HG03159 (cell line): ENCODE data around the gene TMCC3.
"Not testable (repeated sequence)": the region's sequence is repeated elsewhere in the genome, so short reads cannot be mapped to it uniquely, and the experiment has no call there.

ENCODE experiments used
- ATAC-seq: cut with Tn5 transposase; IDR thresholded peaks from one replicate; pipeline ENCODE4 v1.9.1; 2021; ENCODE audit warnings: mild to moderate bottlenecking, moderate library complexity; ENCODE audit not compliant: unreplicated experiment

TMCC3 gene

DNA sequence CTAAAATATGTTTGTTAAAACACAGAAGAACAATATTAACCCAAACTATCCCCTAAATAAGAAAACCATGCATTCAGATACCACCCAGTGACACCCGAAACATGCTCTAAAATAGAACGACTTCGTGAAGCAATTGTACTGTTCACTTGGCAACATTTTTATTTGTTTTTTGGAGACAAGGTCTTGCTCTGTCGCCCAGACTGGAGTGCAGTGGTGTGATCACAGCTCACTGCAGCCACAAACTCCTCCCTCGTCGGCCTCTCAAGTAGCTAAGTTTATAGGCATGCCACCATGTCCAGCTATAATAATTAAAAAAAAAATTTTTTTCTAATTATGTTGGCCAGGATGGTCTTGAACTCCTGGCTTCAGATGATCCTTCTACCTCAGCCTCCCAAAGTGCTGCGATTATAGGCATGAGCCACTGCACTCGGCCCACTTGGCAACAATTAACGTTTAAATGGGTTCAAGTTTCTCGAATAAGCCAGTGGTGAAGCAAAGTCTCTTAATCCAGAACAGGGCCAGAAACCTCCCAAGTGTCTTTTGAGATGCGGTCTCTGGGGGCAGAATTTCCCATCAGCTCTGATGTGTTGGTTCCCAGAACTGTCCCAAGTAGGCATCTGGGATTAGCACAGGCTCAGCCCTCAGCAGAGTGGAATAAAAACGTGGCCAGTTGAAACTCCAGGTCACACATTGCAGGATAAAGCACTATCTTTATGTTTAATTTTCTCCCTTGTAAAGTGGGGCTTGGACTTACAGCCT lies 74.5 kb downstream of the TMCC3 start:
- no peak for ATAC-seq

DNA sequence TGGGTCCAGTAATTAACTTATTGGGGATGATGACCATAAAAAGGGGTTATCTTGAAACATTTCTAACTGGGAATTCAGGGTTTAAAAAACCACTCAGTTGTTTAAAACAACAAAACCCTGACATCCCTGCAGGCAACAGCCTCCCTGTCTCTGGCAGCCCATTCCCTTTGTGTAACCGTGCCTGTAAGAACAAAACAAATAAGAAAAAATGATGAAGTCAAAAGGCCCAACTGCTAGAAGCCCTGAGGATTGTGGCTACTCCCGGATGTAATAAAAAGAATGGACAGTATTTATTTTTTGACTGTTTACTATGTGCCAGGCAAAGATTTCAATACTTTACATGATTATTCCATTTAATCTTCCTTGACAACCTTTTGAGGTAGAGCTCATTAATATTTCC lies 75.3 kb downstream of the TMCC3 start:
- ATAC-seq: no peak

DNA sequence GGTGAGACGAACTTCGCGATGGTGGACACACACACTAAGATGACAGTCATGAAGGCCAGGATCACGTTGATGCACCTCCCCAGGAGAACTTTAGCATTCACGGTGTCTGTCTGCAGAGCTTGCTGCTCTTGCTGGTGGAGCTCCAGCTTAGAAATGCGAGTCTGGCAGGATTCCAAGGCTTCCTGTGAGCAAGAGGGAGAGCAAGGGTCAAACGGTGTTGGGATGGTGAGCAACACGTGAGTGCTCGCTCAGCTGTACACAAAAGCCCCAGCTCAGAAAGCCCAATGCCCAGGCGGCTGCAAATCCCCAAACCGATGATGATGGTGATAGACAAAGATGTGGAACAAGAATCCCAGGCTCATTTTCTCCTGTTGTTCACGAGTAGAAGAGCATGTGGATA lies 78.8 kb downstream of the TMCC3 start:
- no peak for ATAC-seq

DNA sequence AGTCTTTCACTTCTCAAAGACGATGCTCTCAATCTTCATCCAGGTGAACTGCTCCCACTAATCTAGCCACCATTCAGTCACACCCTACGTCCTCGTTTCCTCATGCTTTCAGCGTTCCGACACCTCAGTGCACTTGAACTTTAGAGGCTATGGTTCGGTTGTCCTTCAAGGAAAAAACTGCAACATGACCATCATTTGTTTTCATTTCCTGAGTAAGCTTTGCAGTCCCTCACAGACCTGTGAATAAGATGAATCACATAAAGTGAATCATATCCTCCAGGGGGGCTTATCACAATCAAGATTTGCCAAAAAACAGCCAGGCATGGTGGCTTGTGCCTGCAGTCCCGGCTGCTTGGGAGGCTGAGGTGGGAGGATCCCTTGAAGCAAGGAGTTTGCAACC lies 80.2 kb downstream of the TMCC3 start:
- no peak for ATAC-seq

DNA sequence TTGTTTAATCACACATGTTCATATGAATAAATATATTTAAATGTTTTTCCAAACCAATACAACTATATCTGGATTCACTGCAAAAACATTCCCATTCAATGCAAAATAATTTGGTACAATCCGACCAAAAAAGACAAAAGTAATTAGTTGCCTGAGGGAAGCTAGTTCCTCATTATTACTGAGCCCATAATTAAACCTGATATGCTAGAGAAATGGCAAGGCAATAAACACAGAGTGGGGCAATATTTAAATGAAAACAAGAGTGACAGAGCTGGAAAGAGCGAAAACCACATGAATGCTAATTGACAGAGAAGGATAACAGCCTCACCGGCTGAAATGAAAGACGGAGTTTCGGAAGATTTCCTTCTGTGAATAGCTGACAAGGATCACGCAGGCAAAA lies 82.6 kb downstream of the TMCC3 start:
- ATAC-seq: no peak

DNA sequence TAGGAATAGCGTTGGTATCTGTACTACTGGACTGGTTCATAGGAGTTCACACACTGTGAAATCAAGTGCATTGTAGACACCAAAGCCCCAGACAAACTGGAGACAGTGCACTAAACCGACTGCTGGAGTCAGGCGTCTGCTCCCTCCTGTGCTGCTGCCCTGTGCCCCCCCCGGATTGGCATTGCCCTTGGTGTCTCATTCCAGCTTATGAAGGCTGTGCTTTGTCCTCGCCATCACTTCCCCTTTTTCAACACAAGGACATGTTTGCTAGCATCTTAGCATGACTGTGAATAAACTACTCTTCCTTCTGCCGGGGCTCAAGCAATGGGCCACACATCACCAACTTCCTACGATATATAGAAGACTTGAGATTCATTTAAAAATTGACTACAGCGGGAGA lies 84.0 kb downstream of the TMCC3 start:
- no peak for ATAC-seq

DNA sequence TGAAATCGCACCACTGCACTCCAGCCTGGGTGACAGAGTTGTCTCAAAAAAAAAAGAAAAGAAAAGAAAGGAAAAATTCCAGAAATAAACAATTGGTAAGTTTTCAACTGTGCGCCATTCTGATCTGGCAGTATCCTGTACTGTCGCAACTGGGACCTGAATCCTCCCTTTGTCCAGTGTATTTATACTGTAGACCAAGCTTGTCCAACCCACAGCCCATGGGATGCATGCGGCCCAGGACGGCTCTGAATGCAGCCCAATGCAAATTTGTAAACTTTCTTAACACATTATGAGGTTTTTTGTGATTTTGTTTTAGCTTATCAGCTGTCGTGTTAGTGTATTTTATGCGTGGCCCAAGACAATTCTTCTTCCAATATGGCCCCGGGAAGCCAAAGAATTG lies 84.7 kb downstream of the TMCC3 start:
- ATAC-seq: no peak

DNA sequence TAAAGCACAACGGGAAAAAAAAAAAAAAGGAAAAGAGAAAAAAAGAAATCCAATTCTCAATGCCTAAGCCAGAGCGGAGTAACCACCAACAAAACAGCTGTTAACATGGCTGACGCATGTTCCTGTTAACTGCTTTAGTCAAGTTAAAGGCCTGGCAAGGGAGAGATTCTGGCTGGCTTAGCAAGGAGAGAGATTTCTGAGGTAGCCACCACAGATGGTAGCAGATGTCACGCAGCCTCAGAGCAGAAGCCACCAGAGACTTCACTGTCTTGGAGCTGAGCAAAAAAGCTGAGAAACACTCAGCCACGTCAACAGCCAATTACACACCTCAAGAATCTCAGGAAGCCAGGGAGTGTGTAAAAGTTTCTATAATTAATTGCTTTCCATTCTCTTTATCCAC lies 87.1 kb downstream of the TMCC3 start:
- ATAC-seq: no peak

DNA sequence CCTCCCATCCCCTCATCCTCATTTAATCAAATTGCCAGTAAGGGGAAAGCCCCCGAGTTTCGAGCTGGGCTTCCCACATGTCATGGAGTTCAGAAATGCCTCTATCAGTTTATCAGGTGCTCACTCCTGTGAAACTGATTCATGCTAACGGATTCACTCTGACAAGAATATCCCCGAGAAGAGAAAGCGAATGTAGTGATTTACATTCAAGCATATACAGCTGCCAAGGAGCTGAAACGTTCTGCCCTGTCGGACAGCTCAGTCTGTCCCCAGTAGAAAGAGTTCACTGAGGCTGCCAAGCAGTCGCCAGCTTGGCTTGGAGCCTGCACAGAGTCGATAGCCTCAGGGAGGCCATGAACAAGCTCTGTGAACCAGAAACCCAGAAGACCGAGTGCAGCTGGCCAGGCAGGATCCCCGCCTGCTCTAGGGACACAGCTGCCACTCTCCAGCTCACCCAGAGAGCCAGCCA lies 88.4 kb downstream of the TMCC3 start:
- peak; percentile 77 for ATAC-seq

DNA sequence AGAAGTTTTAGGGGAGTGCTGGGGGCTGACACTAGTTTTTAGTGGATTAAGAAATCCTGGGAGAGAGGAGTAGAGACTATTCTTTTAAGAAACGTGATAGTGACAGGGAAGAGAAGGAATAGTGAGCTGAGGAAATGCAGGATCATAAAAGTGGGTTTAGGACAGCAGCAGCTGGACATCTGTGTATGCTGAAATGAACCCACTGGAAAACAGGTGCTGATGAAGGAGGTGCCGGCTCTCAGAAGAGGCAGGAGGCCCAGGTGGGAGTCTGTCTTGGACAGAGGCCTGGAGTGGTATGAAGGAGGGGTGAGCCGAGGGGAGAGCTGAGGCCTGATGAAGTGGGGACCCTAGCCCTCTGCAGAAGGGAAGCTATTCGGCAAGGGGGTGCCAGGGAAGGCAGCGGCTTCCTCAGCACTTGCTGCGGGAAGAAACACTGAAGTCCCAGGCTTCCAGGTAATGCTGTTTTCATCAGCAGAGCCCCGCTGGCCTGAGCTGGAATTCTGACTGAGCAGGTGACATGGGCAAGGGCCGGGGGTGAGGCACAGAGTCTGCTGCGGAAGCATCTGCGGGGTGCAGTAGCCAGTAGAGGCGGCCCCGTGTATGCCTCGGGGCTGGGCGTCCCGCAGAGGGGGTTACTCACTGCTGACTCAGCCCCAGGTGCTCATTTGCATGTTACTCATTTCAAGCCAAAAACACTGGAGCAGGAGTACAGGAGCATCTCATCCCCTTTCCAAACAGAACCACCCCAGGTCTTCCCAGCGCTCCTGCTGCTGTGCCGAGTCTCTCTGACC lies 89.7 kb downstream of the TMCC3 start:
- ATAC-seq: peak; percentile 73

DNA sequence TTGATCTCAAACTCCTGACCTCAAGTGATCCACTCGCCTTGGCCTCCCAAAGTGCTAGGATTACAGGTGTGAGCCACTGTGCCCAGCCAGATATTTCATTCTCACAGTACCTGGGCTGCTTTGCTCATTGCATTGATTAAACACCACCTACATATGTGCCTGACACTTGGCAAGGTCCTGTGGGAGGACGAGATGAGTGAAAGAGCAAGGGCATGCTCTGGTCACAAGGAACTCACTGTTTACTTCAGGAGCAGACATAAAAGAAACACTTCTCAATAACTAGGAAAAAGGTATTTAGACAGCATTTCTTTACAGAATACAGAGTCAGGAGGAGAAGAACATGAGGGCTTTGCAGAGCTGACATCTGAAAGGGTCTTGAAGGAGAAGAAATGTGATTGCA lies 91.7 kb downstream of the TMCC3 start:
- ATAC-seq: no peak

DNA sequence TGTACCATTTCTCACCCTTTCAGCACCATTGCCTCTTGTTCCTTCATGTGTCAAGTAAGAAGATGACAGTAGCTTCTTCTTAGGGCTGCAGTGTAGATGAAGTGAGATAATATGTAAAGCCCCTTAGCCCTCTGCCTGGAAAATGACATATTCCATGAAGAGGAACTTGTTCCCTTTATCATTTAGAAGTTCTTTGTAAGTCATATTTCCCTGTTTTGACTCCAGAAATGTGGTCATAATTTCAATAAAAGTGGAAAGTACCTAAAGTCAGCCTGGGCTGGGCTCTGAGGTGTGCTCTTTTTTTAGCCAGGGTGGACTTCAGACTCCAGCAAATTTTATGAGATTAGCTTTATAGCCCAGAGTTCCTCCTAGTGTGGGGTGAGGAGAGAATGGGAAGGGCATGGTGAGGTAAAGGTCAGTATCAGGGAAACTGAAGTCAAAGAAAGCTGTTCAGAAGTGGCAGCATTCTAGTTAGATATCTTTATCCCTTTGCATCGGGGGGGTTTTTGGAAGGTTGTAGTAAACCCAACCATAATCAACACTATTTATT lies 92.5 kb downstream of the TMCC3 start:
- no peak for ATAC-seq

DNA sequence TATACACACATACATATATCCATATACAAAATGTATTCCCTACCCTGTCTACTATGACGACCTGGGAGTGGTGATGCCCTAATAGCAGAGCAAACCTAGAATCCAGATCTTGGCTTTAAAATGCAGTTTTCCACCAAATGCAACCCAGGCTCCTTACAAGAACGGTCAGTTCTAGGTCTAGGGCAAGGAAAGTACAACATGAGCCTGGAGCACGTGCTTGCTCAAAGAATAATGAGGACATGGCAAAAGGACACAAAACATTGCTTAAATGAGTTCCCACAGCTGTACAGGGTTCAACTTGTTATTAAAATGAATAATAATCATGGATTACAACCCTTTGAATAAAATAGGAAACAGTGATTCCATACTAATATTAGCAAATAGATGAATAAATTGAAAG lies 94.7 kb downstream of the TMCC3 start:
- no peak for ATAC-seq

DNA sequence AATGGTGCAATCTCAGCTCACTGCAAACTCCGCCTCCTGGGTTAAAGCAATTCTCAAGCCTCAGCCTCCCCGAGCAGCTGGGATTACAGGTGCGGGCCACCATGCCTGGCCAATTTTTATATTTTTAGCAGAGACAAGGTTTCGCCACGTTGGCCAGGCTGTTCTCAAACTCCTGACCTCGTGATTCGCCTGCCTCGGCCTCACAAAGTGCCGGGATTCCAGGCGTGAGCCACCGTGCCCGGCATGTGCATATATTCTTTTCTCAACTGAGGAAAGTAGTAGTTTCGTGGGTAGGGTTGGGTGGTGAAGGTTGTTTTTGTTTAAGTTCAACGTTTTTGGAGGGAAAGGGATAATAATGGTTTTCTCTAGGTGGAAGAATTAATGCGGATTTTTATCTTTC lies 96.5 kb downstream of the TMCC3 start:
- ATAC-seq: no peak

DNA sequence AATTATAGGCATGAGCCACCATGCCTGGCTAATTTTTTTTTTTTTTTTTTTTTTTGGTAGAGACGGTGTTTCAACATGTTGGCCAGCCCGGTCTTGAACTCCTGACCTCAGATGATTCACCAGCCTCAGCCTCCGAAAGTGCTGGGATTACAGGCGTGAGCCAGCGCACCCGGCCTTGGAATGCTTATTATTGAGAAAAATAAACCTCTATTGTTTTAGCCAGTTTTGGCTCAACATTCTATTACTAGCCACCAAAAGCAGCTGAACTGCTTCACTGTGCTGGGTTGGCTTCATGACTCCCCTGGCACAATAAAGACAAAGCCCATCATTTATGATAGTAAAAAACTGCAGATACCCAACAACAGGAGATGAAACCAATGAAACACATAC lies 97.2 kb downstream of the TMCC3 start:
- ATAC-seq: no peak

DNA sequence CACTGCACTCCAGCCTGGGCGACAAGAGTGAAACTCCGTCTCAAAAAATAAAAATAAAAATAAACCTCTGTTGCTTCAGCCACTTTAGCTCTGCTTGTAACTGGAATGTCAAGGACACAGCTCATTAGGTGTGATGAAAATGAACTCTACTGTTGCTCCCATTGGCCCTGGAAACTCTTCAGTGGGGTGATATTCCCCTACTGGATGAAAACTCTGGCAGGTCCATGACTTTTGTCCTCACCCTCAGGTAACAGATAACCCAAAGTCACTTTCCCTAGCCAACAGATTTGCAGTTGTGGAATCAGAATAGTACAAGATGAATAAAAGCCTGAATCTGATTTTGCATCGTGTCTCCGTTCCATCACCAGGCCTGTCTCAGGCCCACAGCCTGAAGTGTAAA lies 98.5 kb downstream of the TMCC3 start:
- no peak for ATAC-seq

DNA sequence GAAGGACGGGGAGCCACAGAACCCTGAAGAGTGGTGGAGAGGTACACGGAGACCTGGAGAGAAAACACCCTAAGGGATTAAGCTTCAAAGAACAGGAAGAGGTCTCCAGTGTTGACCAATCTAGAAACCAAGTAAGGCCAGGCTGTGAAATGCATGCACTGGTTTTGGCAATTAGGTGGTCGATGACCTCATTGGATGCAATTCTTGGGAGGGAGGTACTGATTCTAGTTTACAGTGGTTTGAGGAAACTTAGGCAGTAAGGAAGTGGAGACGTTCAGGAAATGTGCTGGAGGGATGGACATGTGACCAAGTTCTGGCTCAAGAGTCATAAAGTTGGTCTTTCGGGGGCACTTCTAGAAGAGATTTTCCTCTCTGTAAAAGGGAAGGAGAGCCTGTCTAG lies 99.4 kb downstream of the TMCC3 start:
- no peak for ATAC-seq

DNA sequence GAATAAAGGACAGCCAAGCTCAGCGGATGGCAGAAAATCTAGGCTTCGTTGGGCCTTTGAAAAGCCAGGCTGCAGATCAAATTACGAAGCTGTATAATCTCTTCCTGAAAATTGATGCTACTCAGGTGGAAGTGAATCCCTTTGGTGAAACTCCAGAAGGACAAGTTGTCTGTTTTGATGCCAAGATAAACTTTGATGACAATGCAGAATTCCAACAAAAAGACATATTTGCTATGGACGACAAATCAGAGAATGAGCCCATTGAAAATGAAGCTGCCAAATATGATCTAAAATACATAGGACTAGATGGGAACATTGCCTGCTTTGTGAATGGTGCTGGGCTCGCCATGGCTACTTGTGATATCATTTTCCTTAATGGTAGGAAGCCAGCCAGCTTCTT lies 101.5 kb downstream of the TMCC3 start:
- ATAC-seq: not testable (repeated sequence)

DNA sequence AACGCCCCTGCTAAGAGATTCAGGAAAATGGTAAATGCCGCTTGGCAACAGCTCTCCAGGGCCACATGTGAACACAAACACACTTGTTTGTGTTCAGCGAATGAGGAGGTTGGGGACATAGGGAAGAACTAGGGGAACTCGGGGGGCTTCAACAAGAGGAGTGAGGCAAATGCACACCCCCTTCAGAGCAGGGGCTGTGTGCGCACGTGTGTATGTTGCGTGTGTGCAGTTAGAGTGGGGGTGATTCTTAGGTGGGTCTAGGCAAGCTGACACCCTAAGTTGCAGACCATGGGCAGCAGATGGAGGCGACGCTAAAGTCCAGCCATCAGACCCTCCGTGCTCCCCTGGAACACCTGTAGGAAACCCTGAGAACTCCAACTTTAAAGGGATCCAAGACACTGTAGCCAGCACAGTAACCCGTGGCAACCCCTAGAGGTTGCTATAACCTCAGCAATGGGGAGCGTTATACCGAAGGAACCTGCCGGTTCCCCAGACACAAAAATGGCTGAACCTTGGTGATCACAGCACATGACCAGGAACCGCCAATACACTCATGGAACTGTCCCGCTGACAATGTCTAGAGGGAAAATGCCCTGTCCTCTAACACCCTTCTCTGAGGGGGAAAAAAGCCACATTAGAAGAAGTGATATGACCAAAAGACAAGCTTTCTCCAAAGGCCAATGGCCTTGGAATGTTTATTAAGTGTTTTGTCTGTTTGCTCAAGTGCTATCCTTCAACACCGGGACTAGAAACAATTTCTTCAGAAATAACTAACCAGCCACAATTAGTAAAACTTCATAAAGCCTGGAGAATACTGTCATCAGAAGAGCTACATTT lies 104.2 kb downstream of the TMCC3 start:
- no peak for ATAC-seq

DNA sequence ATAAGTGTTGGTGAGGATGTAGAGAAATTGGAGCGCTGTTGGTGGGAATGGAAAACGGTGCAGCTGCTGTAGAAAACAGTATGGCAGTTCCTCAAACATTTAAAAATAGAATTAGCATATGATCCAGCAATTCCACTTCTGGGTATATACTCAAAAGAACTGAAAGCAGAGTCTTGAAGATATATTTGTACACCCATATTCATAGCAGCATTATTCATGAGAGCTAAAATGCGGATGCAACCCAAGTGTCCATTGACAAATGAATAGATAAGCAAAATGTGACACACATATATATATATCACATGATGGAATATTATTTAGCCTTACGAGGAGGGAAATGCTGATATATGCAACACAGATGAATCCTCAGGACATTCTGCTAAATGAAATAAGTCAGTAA lies 106.0 kb downstream of the TMCC3 start:
- no peak for ATAC-seq

DNA sequence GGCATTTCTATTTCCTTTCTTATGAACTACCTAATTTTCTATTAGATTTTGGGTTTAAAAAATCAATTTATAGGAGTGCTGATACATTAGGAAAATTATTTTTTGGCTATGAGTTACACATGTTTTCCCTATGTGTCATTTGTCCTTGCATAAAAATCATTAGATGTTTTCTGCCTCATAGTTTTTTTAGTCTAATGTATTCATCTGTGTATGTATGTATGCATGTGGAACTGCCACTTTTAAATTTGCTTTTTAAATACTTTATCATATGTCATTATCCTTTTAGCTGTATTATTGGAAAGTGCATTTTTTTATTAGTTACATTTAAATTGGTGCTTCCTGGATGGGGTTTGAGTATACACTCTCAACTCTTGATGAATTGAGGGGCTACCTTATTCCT lies 112.0 kb downstream of the TMCC3 start:
- ATAC-seq: no peak
